ENCODE measurements around the gene ZNF765. TPM values are rescaled to one million over a fixed set of nuclear protein-coding genes. Genes with fewer than 3 reads are reported as not detected.

ZNF765 gene
- total and polyA plus RNA-seq, 2 experiments from 2014 or later = 4.6 to 6.3 TPM

Small RNAs within 50 kb of the gene (small RNA-seq; reads per million reads assigned to genes)
- gene RPL39P36 (ENCODE audit: low read depth, low replicate concordance) = not detected

Other genes starting within 250 kb of the ZNF765 start
- 4.6 and 7.3 TPM in 2 replicates for gene ZNF347, start 236.1 kb upstream of the ZNF765 start, total RNA-seq (2014; rRNA removed; shearing (Covaris generic))
- 2.7 and 3.2 TPM in 2 replicates for gene ZNF347, start 236.1 kb upstream of the ZNF765 start, polyA plus RNA-seq (2016; fragmentation: Nextera tagmentation; extraction: Ambion mirVana)
- 3.8 and 3.9 TPM in 2 replicates for gene ZNF665, start 201.8 kb upstream of the ZNF765 start, total RNA-seq (2014; rRNA removed; shearing (Covaris generic))
- gene ZNF665, start 201.8 kb upstream of the ZNF765 start, polyA plus RNA-seq (2016; fragmentation: Nextera tagmentation; extraction: Ambion mirVana) = 2.4 and 2.8 TPM in 2 replicates
- gene ZNF677, start 140.3 kb upstream of the ZNF765 start, total RNA-seq (2014; rRNA removed; shearing (Covaris generic)) = 15.9 and 18.8 TPM in 2 replicates
- gene ZNF677, start 140.3 kb upstream of the ZNF765 start, polyA plus RNA-seq (2016; fragmentation: Nextera tagmentation; extraction: Ambion mirVana) = 19.5 and 21.2 TPM in 2 replicates
- gene VN1R2, start 136.9 kb upstream of the ZNF765 start, total RNA-seq (2014; rRNA removed; shearing (Covaris generic)) = not detected in 2 replicates
- gene VN1R2, start 136.9 kb upstream of the ZNF765 start, polyA plus RNA-seq (2016; fragmentation: Nextera tagmentation; extraction: Ambion mirVana) = not detected in 2 replicates
- not detected in 2 replicates for gene VN1R4, start 127.4 kb upstream of the ZNF765 start, total RNA-seq (2014; rRNA removed; shearing (Covaris generic))
- not detected in 2 replicates for gene VN1R4, start 127.4 kb upstream of the ZNF765 start, polyA plus RNA-seq (2016; fragmentation: Nextera tagmentation; extraction: Ambion mirVana)
- 5.2 and 7.5 TPM in 2 replicates for gene ZNF845, start 61.4 kb upstream of the ZNF765 start, total RNA-seq (2014; rRNA removed; shearing (Covaris generic))
- gene ZNF845, start 61.4 kb upstream of the ZNF765 start, polyA plus RNA-seq (2016; fragmentation: Nextera tagmentation; extraction: Ambion mirVana) = 3.1 and 3.5 TPM in 2 replicates
- gene ZNF525, start 29.4 kb upstream of the ZNF765 start, total RNA-seq (2014; rRNA removed; shearing (Covaris generic)) = 3.6 and 7.6 TPM in 2 replicates
- gene ZNF525, start 29.4 kb upstream of the ZNF765 start, polyA plus RNA-seq (2016; fragmentation: Nextera tagmentation; extraction: Ambion mirVana) = 1.9 and 2.0 TPM in 2 replicates
- gene ZNF761, start 36.8 kb downstream of the ZNF765 start, total RNA-seq (2014; rRNA removed; shearing (Covaris generic)) = 12.2 and 19.0 TPM in 2 replicates
- gene ZNF761, start 36.8 kb downstream of the ZNF765 start, polyA plus RNA-seq (2016; fragmentation: Nextera tagmentation; extraction: Ambion mirVana) = 5.7 and 6.5 TPM in 2 replicates
- 2.0 and 2.7 TPM in 2 replicates for gene ZNF813, start 72.6 kb downstream of the ZNF765 start, total RNA-seq (2014; rRNA removed; shearing (Covaris generic))
- 1.0 and 1.4 TPM in 2 replicates for gene ZNF813, start 72.6 kb downstream of the ZNF765 start, polyA plus RNA-seq (2016; fragmentation: Nextera tagmentation; extraction: Ambion mirVana)
- gene ZNF331, start 143.0 kb downstream of the ZNF765 start, total RNA-seq (2014; rRNA removed; shearing (Covaris generic)) = 12.0 and 13.9 TPM in 2 replicates
- 15.7 and 17.0 TPM in 2 replicates for gene ZNF331, start 143.0 kb downstream of the ZNF765 start, polyA plus RNA-seq (2016; fragmentation: Nextera tagmentation; extraction: Ambion mirVana)
- gene DPRX, start 236.8 kb downstream of the ZNF765 start, total RNA-seq (2014; rRNA removed; shearing (Covaris generic)) = not detected in 2 replicates
- gene DPRX, start 236.8 kb downstream of the ZNF765 start, polyA plus RNA-seq (2016; fragmentation: Nextera tagmentation; extraction: Ambion mirVana) = not detected in 2 replicates

Measured in GM23248 (cell line).